ENCODE measurements around the gene ERO1A. TPM values are rescaled to one million over a fixed set of nuclear protein-coding genes. Genes with fewer than 3 reads are reported as not detected.
A peak's percentile ranks its signal among the peaks of the same experiment; 100 is the strongest.

Gene ERO1A
- polyA plus RNA-seq, 4 donors = 21.0 to 32.6 (median 27.5) TPM

DNA sequence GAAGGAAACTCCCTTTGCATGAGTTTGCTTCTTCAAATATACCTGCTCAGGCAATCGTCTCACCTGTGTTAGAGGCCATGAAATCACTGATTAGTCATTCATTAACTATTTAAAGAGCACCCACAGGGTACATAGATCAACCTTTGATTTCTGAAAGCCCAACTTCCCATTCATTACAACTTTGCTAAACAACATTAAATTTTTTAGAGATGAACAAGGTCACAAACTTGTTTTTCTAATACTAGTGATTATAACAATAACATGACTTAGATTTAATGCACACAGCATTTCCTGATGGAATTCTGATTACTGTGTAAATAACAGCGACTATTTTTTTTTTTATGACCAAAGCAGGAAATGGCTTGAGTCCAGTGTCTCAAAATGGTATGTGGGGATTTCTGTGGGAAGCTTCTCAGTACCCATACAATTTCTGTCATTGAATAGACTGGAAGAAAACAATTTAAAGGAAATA is 5.4 kb upstream of the ERO1A start:
- DNase-seq (ENCODE audit: low read depth in 4 of 4, low spot score in 3 of 4) = no peak

DNA sequence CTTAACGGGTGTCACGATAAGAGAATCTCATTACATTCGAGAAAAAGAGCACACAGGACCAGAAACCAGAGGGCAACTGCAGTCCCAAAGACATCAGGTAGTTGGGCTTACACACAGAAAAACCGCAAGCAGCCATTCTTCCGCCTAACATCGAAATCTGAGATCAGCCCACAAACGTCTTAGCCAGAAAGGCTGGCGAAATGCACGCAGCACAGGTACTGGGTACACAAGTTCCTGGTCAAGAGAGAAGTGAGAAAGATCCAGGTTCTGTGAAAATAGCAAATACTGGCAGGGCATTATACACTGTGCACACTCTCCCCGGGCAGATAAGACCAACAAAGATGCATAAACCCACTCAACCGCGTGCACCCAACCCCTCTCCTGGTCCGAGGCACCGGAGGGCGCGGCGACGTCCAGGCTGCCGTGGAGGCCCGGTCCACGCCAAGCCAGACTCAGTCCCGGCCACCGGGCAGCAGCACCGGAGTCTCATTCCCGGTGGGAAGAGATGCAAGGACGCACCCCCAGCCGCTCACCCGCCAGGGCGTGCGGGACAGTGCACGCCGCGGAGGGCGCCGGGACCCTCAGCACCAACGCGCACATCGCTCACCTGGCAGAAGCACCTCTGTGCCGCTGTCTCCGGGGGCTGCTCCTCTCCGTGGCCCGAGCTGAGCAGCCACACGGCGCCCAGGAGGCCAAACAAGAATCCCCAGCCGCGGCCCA is 437 bp downstream of the ERO1A start:
- peak in 1 of 4 donors; percentile 33 for DNase-seq (ENCODE audit: low read depth in 4 of 4, low spot score in 3 of 4)

GRCh38 chr14:52693532-52693931 is 1.8 kb downstream of the ERO1A start:
- DNase-seq (ENCODE audit: low read depth in 4 of 4, low spot score in 3 of 4) = no peak

- DNase-seq (ENCODE audit: low read depth in 4 of 4, low spot score in 3 of 4) = no peak
Measured at GRCh38 chr14:52693036-52693435, 2.3 kb downstream of the ERO1A start.

DNA sequence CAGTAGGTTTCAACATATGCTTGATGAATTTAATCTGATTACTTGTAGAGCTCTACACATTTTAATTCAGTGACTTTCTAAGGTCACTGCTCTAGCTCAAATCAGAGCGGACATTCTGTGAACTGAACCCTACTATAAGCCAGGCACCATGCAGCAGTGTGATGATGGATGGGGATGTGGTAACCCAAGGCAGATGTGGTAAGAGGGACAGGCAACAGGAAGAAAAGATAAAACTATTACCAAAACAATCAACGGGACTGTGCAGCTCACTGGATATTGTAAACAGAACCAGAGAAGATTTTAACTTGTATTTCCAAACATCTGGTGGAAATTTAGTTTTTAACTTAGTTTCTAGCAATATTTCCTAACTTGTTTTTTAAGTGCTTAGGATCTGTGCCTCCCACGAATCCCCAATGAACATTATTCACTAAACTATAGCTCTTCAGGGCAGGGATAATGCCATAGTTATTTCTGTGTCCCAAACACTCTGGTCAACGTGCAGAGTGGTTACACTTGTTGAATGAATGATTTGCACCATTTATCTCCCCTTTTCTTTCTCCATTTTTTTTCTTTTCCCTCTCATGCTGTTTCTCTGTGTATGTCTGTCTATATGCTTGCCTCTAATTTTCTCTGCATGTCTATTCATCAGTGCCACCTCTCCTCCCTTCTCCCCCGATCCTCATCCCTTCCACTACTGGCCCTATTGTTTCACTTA is 3.0 kb downstream of the ERO1A start:
- no peak for DNase-seq (ENCODE audit: low read depth in 4 of 4, low spot score in 3 of 4)

- no peak for DNase-seq (ENCODE audit: low read depth in 4 of 4, low spot score in 3 of 4)
Measured at GRCh38 chr14:52690983-52691760, 4.2 kb downstream of the ERO1A start.

DNA sequence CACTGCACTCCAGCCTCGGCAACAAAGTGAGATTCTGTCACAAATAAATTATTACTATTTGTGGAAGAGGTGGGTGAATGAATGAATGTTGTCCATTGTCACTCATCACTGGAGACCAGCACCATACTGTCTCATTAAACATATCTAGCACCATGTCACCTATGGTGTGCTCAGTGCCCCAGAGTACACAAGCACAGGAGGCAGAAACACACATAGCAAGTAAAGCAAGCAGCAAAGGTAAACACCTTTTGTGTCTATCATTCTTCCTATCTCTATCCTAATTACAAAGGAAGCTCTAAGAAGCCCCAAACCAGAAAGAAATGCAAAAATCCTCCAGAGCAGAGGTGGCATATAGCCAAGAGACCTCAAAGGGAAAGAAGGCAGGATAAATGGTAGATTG is 9.2 kb downstream of the ERO1A start:
- DNase-seq (ENCODE audit: low read depth in 4 of 4, low spot score in 3 of 4) = no peak

DNA sequence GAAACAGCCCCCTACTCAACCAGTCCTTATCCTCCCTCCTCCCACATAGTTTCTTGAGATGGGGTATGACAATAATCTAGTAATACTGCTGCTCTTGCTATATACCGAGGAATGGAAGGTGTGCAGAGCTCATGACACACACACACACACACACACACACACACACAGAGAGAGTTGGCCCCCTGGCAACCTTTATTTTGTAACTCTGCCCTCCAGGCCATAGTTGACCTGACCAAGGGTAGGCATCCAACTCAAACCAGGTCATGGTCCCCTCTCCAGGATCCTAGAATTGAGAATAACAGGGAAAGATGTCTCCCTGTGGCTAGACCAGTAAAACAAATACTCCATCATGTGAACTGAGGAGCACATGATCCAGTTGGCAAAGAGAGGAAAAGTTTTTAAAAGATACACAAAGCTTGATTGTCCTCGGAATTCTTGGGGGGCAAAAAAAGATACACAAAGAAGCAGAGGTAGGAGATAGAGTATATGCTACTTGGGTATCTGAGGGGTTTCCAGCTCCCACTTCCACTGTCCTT is 11.3 kb downstream of the ERO1A start:
- no peak for DNase-seq (ENCODE audit: low read depth in 4 of 4, low spot score in 3 of 4)

GRCh38 chr14:52678591-52678990 is 16.8 kb downstream of the ERO1A start:
- no peak for DNase-seq (ENCODE audit: low read depth in 4 of 4, low spot score in 3 of 4)

- DNase-seq (ENCODE audit: low read depth in 4 of 4, low spot score in 3 of 4) = no peak
Measured at GRCh38 chr14:52663850-52664249, 31.5 kb downstream of the ERO1A start.

- DNase-seq (ENCODE audit: low read depth in 4 of 4, low spot score in 3 of 4) = no peak
Measured at GRCh38 chr14:52661314-52661713, 34.0 kb downstream of the ERO1A start.

GRCh38 chr14:52660832-52661231 is 34.5 kb downstream of the ERO1A start:
- no peak for DNase-seq (ENCODE audit: low read depth in 4 of 4, low spot score in 3 of 4)

DNA sequence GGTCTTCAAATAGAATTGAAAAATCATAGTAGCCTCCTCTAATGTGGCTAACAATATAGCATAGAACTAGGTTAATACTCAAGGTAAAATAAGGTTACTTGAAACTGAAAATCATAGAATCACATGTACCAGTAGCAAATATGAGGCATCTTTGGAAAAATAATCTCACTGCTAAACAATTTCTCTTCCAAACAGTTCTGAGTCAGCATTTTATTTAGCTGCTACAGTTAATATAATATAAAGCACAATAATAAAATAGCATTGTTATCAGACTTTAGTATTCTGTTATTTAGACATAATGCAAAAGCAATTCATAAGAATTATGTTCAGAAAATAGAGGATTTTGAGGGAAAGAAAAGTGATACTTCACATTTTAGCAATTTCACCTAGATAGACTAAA is 35.0 kb downstream of the ERO1A start:
- no peak for DNase-seq (ENCODE audit: low read depth in 4 of 4, low spot score in 3 of 4)

DNA sequence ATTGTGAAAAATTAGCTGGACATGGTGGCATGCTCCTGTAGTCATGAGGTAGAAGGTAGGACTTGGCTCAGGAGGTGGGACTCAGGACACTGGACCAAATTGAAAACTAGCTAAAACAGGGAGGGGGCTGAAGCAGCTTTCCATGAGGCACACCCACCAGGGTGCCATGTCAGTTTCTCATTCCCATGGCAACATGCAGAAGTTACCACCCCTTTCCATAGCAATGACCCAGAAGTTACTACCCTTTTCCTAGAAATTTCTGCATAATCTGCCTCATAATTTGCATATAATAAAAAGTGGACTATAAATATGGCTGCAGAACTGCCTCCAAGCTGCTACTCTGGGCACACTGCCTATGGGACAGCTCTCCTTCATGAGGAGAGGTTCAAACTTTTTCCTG is 38.5 kb downstream of the ERO1A start:
- DNase-seq (ENCODE audit: low read depth in 4 of 4, low spot score in 3 of 4) = no peak

DNA sequence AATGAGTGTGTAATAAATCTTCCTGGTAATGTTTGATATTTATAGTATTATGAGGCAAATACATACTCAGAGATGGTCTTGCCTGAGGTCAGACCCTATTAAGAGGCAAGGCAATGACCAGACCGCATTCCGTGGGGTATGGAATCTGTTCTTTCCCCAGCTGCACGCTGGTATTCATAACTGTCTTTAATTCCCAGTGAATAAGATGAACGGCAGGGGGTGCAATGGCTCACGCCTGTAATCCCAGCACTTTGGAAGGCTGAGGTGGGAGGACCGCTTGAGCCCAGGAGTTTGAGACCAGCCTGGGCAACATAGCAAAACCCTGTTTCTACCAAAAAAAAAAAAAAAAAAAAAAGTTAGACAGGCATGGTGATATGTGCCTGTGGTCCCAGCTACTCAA is 44.6 kb downstream of the ERO1A start:
- no peak for DNase-seq (ENCODE audit: low read depth in 4 of 4, low spot score in 3 of 4)

DNA sequence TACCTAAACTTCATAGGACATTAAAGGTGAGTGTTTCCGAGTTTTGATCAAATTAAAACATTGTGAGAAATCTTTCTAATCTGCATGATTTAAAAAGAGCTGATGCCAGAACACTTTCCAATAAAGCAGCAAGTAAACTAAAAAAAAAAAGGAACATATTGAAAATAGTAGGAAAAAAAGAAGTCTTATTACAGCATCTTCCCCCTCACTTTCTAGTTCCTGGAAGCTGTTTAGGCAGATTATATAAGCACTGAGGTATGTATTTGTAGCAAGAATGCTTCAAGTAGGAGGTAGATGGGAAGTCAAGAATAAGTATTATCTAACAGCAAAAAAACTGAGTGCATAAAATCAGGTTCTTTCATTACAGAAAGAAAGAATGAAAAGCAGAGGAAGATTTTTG is 45.8 kb downstream of the ERO1A start:
- no peak for DNase-seq (ENCODE audit: low read depth in 4 of 4, low spot score in 3 of 4)

GRCh38 chr14:52641745-52642144 is 53.6 kb downstream of the ERO1A start:
- DNase-seq (ENCODE audit: low read depth in 4 of 4, low spot score in 3 of 4) = no peak

GRCh38 chr14:52640137-52640536 is 55.2 kb downstream of the ERO1A start:
- no peak for DNase-seq (ENCODE audit: low read depth in 4 of 4, low spot score in 3 of 4)

GRCh38 chr14:52619687-52620086 is 75.7 kb downstream of the ERO1A start:
- no peak for DNase-seq (ENCODE audit: low read depth in 4 of 4, low spot score in 3 of 4)

GRCh38 chr14:52618602-52619001 is 76.8 kb downstream of the ERO1A start:
- DNase-seq (ENCODE audit: low read depth in 4 of 4, low spot score in 3 of 4) = no peak

DNA sequence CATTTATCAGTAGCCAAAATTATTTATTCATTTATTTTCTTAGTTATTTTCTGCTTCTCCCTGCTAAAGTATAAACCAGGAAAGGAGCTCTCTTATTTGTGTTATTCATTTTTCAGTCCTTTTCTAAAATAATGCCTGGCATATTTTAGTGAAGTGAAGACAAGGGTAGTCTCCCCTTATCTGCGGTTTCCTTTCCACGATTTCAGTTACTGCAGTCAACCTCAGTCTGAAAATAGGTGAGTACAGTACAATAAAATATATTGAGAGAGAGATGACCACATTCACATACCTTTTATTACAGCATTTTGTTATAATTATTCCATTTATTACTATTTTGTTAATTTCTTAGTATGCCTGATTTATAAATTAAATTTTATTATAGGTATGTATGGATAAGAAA is 85.2 kb downstream of the ERO1A start:
- no peak for DNase-seq (ENCODE audit: low read depth in 4 of 4, low spot score in 3 of 4)
